Prostate gland (tissue), 2 donors: ENCODE measurements around the gene GPR108.

Source experiments
- CTCF ChIP-seq, 4 experiments: fragments of 200-600 bp in 2 of 4; fragments of 450-650 bp in 2 of 4; sonication (generic) in 2 of 4; IDR thresholded peaks; 1 replicate in 3 of 4; 2 replicates in 1 of 4; pipeline ENCODE4 v1.5.1; 2016 to 2019; ENCODE audit warnings: antibody characterized with exemption in 4 of 4, mild to moderate bottlenecking in 2 of 4, moderate library complexity in 2 of 4
- POLR2A ChIP-seq: fragments of 450-650 bp; IDR thresholded peaks from one replicate; pipeline ENCODE4 v1.6.1; 2016; ENCODE audit warnings: antibody characterized with exemption, mild to moderate bottlenecking

GRCh38 chr19:6739390-6739882 is 2.1 kb upstream of the GPR108 start, which contains the start of gene TRIP10:
- no peak for TF ChIP-seq CTCF (IDR thresholded peaks at IDR 0.05)
- peak; percentile 56 for TF ChIP-seq POLR2A
